H1 (cell line): ENCODE data around the gene NAV3. TPM values are rescaled to one million over a fixed set of nuclear protein-coding genes. Genes with fewer than 3 reads are reported as not detected.

Source experiments
- CTCF ChIA-PET: fragments of 300-600 bp; sonication (Branson Sonifier 250); formaldehyde crosslinking; loops from one replicate; lab custom pipeline; 2021; ENCODE audit not compliant: partially characterized antibody; lab: Charles Lee
- POLR2A ChIA-PET: fragments of 300-600 bp; sonication (Branson Sonifier 250); formaldehyde crosslinking; loops from one replicate; lab custom pipeline; 2021; ENCODE audit warnings: inconsistent platforms; ENCODE audit not compliant: partially characterized antibody; lab: Charles Lee
- DNase-seq, 2 experiments: peaks; one replicate each; pipeline versions ENCODE4 v3.0.0 to v3.0.0-alpha.2; 2010 to 2022; ENCODE audit warnings: low spot score in 2 of 2, low read depth in 1 of 2, mixed read lengths in 1 of 2
- FAIRE-seq: peaks from 2 replicates; lab custom pipeline; 2011; peaks lifted over from hg19 to GRCh38; lab: Jason Lieb, UNC
- H2AFZ ChIP-seq: 2 replicates; pipeline ENCODE4 v1.8.1; 2012; ENCODE audit warnings: low read length, inconsistent platforms
- H2AK5ac ChIP-seq: 2 replicates; pipeline ENCODE4 v1.6.1; 2013; ENCODE audit warnings: low read depth, low read length
- H2BK120ac ChIP-seq: replicated peaks from 2 replicates; pipeline ENCODE3; 2013; ENCODE audit warnings: low read depth, low read length, inconsistent platforms
- H2BK12ac ChIP-seq: 2 replicates; pipeline ENCODE4 v1.6.1; 2013; ENCODE audit warnings: low read depth, low read length
- H2BK15ac ChIP-seq: 2 replicates; pipeline ENCODE4 v1.6.1; 2013; ENCODE audit warnings: low read length
- H2BK20ac ChIP-seq: 2 replicates; pipeline ENCODE4 v1.6.1; 2013; ENCODE audit warnings: low read length
- H2BK5ac ChIP-seq: 2 replicates; pipeline ENCODE4 v1.6.1; 2013; ENCODE audit warnings: low read depth, low read length
- H3K14ac ChIP-seq: 2 replicates; pipeline ENCODE4 v1.6.1; 2013; ENCODE audit warnings: inconsistent platforms; ENCODE audit not compliant: insufficient read length
- H3K18ac ChIP-seq: 2 replicates; pipeline ENCODE4 v1.6.1; 2013; ENCODE audit warnings: low read length; ENCODE audit errors: extremely low read depth
- H3K23ac ChIP-seq: 2 replicates; pipeline ENCODE4 v1.6.1; 2013; ENCODE audit warnings: inconsistent platforms; ENCODE audit not compliant: insufficient read length
- H3K23me2 ChIP-seq: 2 replicates; pipeline ENCODE4 v1.6.1; 2013; ENCODE audit warnings: low read depth, low read length
- H3K27ac ChIP-seq: 2 replicates; pipeline ENCODE4 v1.6.1; 2011; ENCODE audit warnings: low read depth, low read length, inconsistent platforms
- H3K27me3 ChIP-seq, 4 experiments: replicated peaks in 1 of 4; 1 replicate in 1 of 4; 2 replicates in 3 of 4; pipeline versions ENCODE4 v1.6.1 to v1.8.1; 2011 to 2013; ENCODE audit warnings: low read length in 3 of 4, mild to moderate bottlenecking in 3 of 4, inconsistent platforms in 2 of 4, mixed read lengths in 2 of 4, moderate library complexity in 1 of 4; ENCODE audit not compliant: control insufficient read depth in 3 of 4, insufficient read depth in 3 of 4; ENCODE audit errors: extremely low read depth in 1 of 4
- H3K36me3 ChIP-seq, 4 experiments: 2 replicates each; pipeline versions ENCODE4 v1.6.1 to v1.8.1; 2011 to 2013; ENCODE audit warnings: mild to moderate bottlenecking in 4 of 4, low read length in 3 of 4, moderate library complexity in 2 of 4, control low read depth in 1 of 4, inconsistent platforms in 1 of 4; ENCODE audit not compliant: insufficient read depth in 4 of 4, control insufficient read depth in 2 of 4
- H3K4ac ChIP-seq: replicated peaks from 2 replicates; pipeline ENCODE3; 2013; ENCODE audit warnings: low read length, low read depth, mixed read lengths, inconsistent platforms; ENCODE audit not compliant: insufficient read length
- H3K4me1 ChIP-seq, 4 experiments: replicated peaks in 1 of 4; 1 replicate in 1 of 4; 2 replicates in 3 of 4; pipeline versions ENCODE4 v1.6.1 to v1.8.1; 2011 to 2013; ENCODE audit warnings: low read length in 3 of 4, inconsistent platforms in 2 of 4, mixed read lengths in 1 of 4; ENCODE audit not compliant: insufficient read depth in 4 of 4, control insufficient read depth in 3 of 4
- H3K4me2 ChIP-seq, 2 experiments: 2 replicates each; pipeline versions ENCODE4 v1.6.1 to v1.8.1; 2011 to 2013; ENCODE audit warnings: low read depth in 2 of 2, low read length in 2 of 2, control low read depth in 1 of 2, inconsistent platforms in 1 of 2, mild to moderate bottlenecking in 1 of 2; ENCODE audit not compliant: insufficient read depth in 1 of 2
- H3K4me3 ChIP-seq, 4 experiments: fragments of 200-600, 300-600 bp in 1 of 4; sonication (generic), shearing (Covaris generic), sonication (Bioruptor Twin) in 1 of 4; 2 replicates each; pipeline versions ENCODE4 v1.5.1 to v1.8.1; 2011 to 2016; ENCODE audit warnings: low read length in 4 of 4, low read depth in 3 of 4, control low read depth in 2 of 4, inconsistent platforms in 2 of 4, mild to moderate bottlenecking in 2 of 4, mixed read lengths in 1 of 4, moderate library complexity in 1 of 4; ENCODE audit not compliant: insufficient read depth in 2 of 4; ENCODE audit errors: extremely low read depth in 1 of 4
- H3K56ac ChIP-seq: replicated peaks from 2 replicates; pipeline ENCODE3; 2013; ENCODE audit warnings: low read depth, mild to moderate bottlenecking, mixed read lengths, low read length, inconsistent platforms; ENCODE audit not compliant: insufficient read length
- H3K79me1 ChIP-seq: 2 replicates; pipeline ENCODE4 v1.6.1; 2013; ENCODE audit warnings: low read depth, low read length, control low read depth
- H3K79me2 ChIP-seq, 2 experiments: 2 replicates each; pipeline versions ENCODE4 v1.6.1 to v1.8.1; 2012 to 2013; ENCODE audit warnings: low read length in 2 of 2, mild to moderate bottlenecking in 2 of 2, inconsistent platforms in 1 of 2; ENCODE audit not compliant: insufficient read depth in 2 of 2, control insufficient read depth in 1 of 2
- H3K9ac ChIP-seq, 4 experiments: replicated peaks in 1 of 4; 1 replicate in 1 of 4; 2 replicates in 3 of 4; pipeline versions ENCODE4 v1.6.1 to v1.8.1; 2011 to 2013; ENCODE audit warnings: low read depth in 3 of 4, low read length in 3 of 4, control low read depth in 2 of 4, mild to moderate bottlenecking in 2 of 4, moderate library complexity in 2 of 4, inconsistent platforms in 1 of 4; ENCODE audit errors: extremely low read depth in 1 of 4
- H3K9me3 ChIP-seq, 2 experiments: 2 replicates each; pipeline versions ENCODE4 v1.6.1 to v1.8.1; 2012 to 2013; ENCODE audit warnings: mild to moderate bottlenecking in 2 of 2, moderate library complexity in 2 of 2, control low read depth in 1 of 2, inconsistent platforms in 1 of 2, low read depth in 1 of 2, low read length in 1 of 2, mixed read lengths in 1 of 2; ENCODE audit not compliant: insufficient read depth in 2 of 2
- H4K20me1 ChIP-seq, 2 experiments: replicated peaks in 1 of 2; 2 replicates each; pipeline versions ENCODE3 to v1.8.1; 2011 to 2013; ENCODE audit warnings: inconsistent platforms in 2 of 2, low read length in 2 of 2, mild to moderate bottlenecking in 1 of 2; ENCODE audit not compliant: insufficient read depth in 2 of 2, control insufficient read depth in 1 of 2
- H4K5ac ChIP-seq: 2 replicates; pipeline ENCODE4 v1.6.1; 2013; ENCODE audit warnings: low read length, low read depth, mixed read lengths, inconsistent platforms; ENCODE audit not compliant: insufficient read length
- H4K8ac ChIP-seq: 2 replicates; pipeline ENCODE4 v1.8.0; 2013; ENCODE audit warnings: mild to moderate bottlenecking, moderate library complexity, low read length, inconsistent platforms; ENCODE audit not compliant: insufficient read depth; ENCODE audit errors: extremely low read depth
- H4K91ac ChIP-seq: replicated peaks from 2 replicates; pipeline ENCODE3; 2013; ENCODE audit warnings: low read length, mixed read lengths, inconsistent platforms; ENCODE audit not compliant: insufficient read length
- CHD2 ChIP-seq: IDR thresholded peaks from 2 replicates; pipeline ENCODE4 v1.6.1; 2012; ENCODE audit warnings: low read length, improper control_type of control experiment
- EZH2 ChIP-seq: fragments of 200-600 bp; sonication (generic); IDR thresholded peaks from 2 replicates; pipeline ENCODE4 v1.7.1; 2012; ENCODE audit warnings: low read depth, mild to moderate bottlenecking, moderate library complexity, low read length, inconsistent platforms; ENCODE audit not compliant: severe bottlenecking
- FOSL1 ChIP-seq: IDR thresholded peaks from 2 replicates; pipeline ENCODE4 v1.6.1; 2011; ENCODE audit warnings: mild to moderate bottlenecking, low read depth, low read length, moderate library complexity; ENCODE audit not compliant: insufficient read depth
- GTF2F1 ChIP-seq: IDR thresholded peaks from 2 replicates; pipeline ENCODE4 v1.6.1; 2012; ENCODE audit warnings: low read depth, low read length, improper control_type of control experiment, borderline replicate concordance
- JUND ChIP-seq: IDR thresholded peaks from 2 replicates; pipeline ENCODE4 v1.6.1; 2011; ENCODE audit warnings: mild to moderate bottlenecking, improper control_type of control experiment, low read length
- KDM4A ChIP-seq: IDR thresholded peaks from one replicate; pipeline ENCODE4 v1.7.1; 2012; ENCODE audit warnings: low read depth, mild to moderate bottlenecking, moderate library complexity, low read length, inconsistent platforms; ENCODE audit not compliant: severe bottlenecking
- NANOG ChIP-seq: IDR thresholded peaks from 2 replicates; pipeline ENCODE4 v1.6.1; 2011; ENCODE audit warnings: low read length, low read depth, mild to moderate bottlenecking, inconsistent platforms; ENCODE audit not compliant: insufficient read depth, poor library complexity, severe bottlenecking
- POLR2AphosphoS5 ChIP-seq: IDR thresholded peaks from 2 replicates; pipeline ENCODE4 v1.6.1; 2011; ENCODE audit warnings: low read depth, low read length
- SP2 ChIP-seq: IDR thresholded peaks from 2 replicates; pipeline ENCODE4 v1.6.1; 2012; ENCODE audit warnings: mild to moderate bottlenecking, low read length, inconsistent platforms
- SP4 ChIP-seq: IDR thresholded peaks from 2 replicates; pipeline ENCODE4 v1.6.1; 2012; ENCODE audit warnings: low read length, inconsistent platforms
- SRF ChIP-seq: IDR thresholded peaks from 2 replicates; pipeline ENCODE4 v1.6.1; 2011; ENCODE audit warnings: mild to moderate bottlenecking, low read depth, low read length, moderate library complexity
- polyA plus RNA-seq, 7 experiments: library from polyadenylated mRNA; depleted of rRNA in 3 of 7; stranded (reverse) in 5 of 7; unstranded in 2 of 7; fragments of >200 nt in 5 of 7; fragments of 200-250 nt in 2 of 7; gene quantifications; 1 replicate in 5 of 7; 2 replicates in 1 of 7; 4 replicates in 1 of 7; pipeline versions ENCODE4 v1.2.1 to v1.2.3, GENCODE V29; 2011 to 2013; ENCODE audit warnings: missing spikeins in 2 of 7, mixed read lengths in 2 of 7
- total RNA-seq: library from RNA; stranded (reverse); fragmentation: NEBNext Ultra II Directional; extraction: Animal tissue kit (Norgen Biotek cat#: 25700); gene quantifications from 2 replicates; pipeline ENCODE4 v1.2.1, GENCODE V29; 2021
- TF ChIP-seq, protein P1 (sequence below): IDR thresholded peaks from 2 replicates; pipeline ENCODE4 v1.6.1; 2011; ENCODE audit warnings: low read depth, mild to moderate bottlenecking, low read length; ENCODE audit not compliant: insufficient read depth
- TF ChIP-seq, protein P2 (sequence below), 3 experiments: IDR thresholded peaks; 1 replicate in 2 of 3; 2 replicates in 1 of 3; pipeline versions ENCODE4 v1.5.1 to v1.6.1; 2011; ENCODE audit warnings: low read length in 3 of 3, mild to moderate bottlenecking in 3 of 3, inconsistent platforms in 2 of 3, low read depth in 1 of 3, moderate library complexity in 1 of 3; ENCODE audit not compliant: insufficient read depth in 1 of 3; ENCODE audit errors: control extremely low read depth in 1 of 3

The NAV3 gene
- total and polyA plus RNA-seq, 2 of the 8 experiments (the other 6 are each of a cell fraction or from before 2014, with no cell fraction given) = 0.47 to 5.0 TPM

DNA sequence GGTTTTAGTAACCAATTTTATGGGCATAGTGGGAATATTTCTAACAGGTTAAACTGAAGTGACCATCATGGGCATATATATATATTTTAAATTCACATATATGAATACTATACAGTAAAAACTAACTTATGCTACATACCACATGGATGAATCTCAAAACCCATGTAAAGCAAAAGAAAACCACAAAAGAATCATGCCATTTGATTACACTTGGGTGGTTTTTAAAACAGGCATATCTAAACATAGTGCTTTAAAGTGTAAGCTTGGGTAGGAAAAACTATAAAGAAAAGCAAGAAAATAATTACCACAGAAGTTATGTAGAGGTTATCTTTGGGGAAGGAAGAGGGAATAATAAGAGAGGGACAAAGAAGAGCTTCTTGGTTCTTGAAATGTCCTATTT, 326.1 kb downstream of the NAV3 start:
- H3K9ac ChIP-seq = no peak overlapping the region
- H3K23ac ChIP-seq = no peak overlapping the region
- no peak overlapping the region for H3K4me3 ChIP-seq
- no peak overlapping the region for H2AFZ ChIP-seq
- no peaks in the 10 kb centered on the region for H3K27me3 ChIP-seq
- no peak overlapping the region for H2BK5ac ChIP-seq
- no peak overlapping the region for H2BK15ac ChIP-seq
- no peak overlapping the region for H2AK5ac ChIP-seq
- H3K4me2 ChIP-seq = no peak overlapping the region
- no peak overlapping the region for H3K56ac ChIP-seq
- FAIRE-seq = no peak
- no peak overlapping the region for H2BK120ac ChIP-seq
- H3K14ac ChIP-seq = no peak overlapping the region
- no peaks in the 10 kb centered on the region for H3K79me1 ChIP-seq
- H3K9me3 ChIP-seq = no peaks in the 10 kb centered on the region
- no peak overlapping the region for H3K27ac ChIP-seq
- H4K91ac ChIP-seq = no peak overlapping the region
- H4K20me1 ChIP-seq = no peaks in the 10 kb centered on the region
- H3K79me2 ChIP-seq = no peaks in the 10 kb centered on the region
- no peaks in the 10 kb centered on the region for H3K36me3 ChIP-seq
- no peak overlapping the region for H4K5ac ChIP-seq
- H3K23me2 ChIP-seq = no peaks in the 10 kb centered on the region
- H3K18ac ChIP-seq = no peak overlapping the region
- DNase-seq = no peak
- H2BK12ac ChIP-seq = no peak overlapping the region
- H2BK20ac ChIP-seq = no peak overlapping the region
- H3K4ac ChIP-seq = no peak overlapping the region
- no peak overlapping the region for H4K8ac ChIP-seq
- ChIA-PET POLR2A (no interaction called here), CTCF (no interaction called here)
- no peaks in the 10 kb centered on the region; a peak in 1 of 7 replicates for H3K4me1 ChIP-seq
- no peak for TF ChIP-seq GTF2F1
- no peak for TF ChIP-seq CHD2
- TF ChIP-seq SP2 = no peak
- TF ChIP-seq KDM4A = no peak
- no peak for TF ChIP-seq FOSL1
- no peak for TF ChIP-seq EZH2
- TF ChIP-seq SP4 = no peak
- no peak for TF ChIP-seq POLR2AphosphoS5
- TF ChIP-seq, protein P1, sequence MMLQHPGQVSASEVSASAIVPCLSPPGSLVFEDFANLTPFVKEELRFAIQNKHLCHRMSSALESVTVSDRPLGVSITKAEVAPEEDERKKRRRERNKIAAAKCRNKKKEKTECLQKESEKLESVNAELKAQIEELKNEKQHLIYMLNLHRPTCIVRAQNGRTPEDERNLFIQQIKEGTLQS = no peak
- TF ChIP-seq, protein P2, sequence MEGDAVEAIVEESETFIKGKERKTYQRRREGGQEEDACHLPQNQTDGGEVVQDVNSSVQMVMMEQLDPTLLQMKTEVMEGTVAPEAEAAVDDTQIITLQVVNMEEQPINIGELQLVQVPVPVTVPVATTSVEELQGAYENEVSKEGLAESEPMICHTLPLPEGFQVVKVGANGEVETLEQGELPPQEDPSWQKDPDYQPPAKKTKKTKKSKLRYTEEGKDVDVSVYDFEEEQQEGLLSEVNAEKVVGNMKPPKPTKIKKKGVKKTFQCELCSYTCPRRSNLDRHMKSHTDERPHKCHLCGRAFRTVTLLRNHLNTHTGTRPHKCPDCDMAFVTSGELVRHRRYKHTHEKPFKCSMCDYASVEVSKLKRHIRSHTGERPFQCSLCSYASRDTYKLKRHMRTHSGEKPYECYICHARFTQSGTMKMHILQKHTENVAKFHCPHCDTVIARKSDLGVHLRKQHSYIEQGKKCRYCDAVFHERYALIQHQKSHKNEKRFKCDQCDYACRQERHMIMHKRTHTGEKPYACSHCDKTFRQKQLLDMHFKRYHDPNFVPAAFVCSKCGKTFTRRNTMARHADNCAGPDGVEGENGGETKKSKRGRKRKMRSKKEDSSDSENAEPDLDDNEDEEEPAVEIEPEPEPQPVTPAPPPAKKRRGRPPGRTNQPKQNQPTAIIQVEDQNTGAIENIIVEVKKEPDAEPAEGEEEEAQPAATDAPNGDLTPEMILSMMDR (IDR thresholded peaks at IDR 0.05; ENCODE audit: control extremely low read depth in 1 of 3, insufficient read depth in 1 of 3, low read depth in 1 of 3, low read length in 3 of 3) = no peak
- no peak for TF ChIP-seq JUND
- no peak for TF ChIP-seq NANOG
- TF ChIP-seq SRF = no peak
